H1 (cell line): ENCODE results near the gene LHX2. TPM values are rescaled to one million over a fixed set of nuclear protein-coding genes. Genes with fewer than 3 reads are reported as not detected.

Experiments used
- RXRA ChIP-seq: IDR thresholded peaks from 2 replicates; pipeline ENCODE4 v1.6.1; 2011; ENCODE audit warnings: low read depth, mild to moderate bottlenecking, low read length, moderate library complexity; ENCODE audit not compliant: insufficient read depth
- YY1 ChIP-seq: IDR thresholded peaks from 2 replicates; pipeline ENCODE4 v1.6.1; 2011; ENCODE audit warnings: low read depth, mild to moderate bottlenecking, low read length
- polyA plus RNA-seq, 7 experiments: library from polyadenylated mRNA; depleted of rRNA in 3 of 7; stranded (reverse) in 5 of 7; unstranded in 2 of 7; fragments of >200 nt in 5 of 7; fragments of 200-250 nt in 2 of 7; gene quantifications; 1 replicate in 5 of 7; 2 replicates in 1 of 7; 4 replicates in 1 of 7; pipeline versions ENCODE4 v1.2.1 to v1.2.3, GENCODE V29; 2011 to 2013; ENCODE audit warnings: missing spikeins in 2 of 7, mixed read lengths in 2 of 7
- total RNA-seq: library from RNA; stranded (reverse); fragmentation: NEBNext Ultra II Directional; extraction: Animal tissue kit (Norgen Biotek cat#: 25700); gene quantifications from 2 replicates; pipeline ENCODE4 v1.2.1, GENCODE V29; 2021

LHX2 gene
- total and polyA plus RNA-seq, 2 of the 8 experiments (the other 6 are each of a cell fraction or from before 2014, with no cell fraction given): 0.11 to 0.86 TPM

DNA sequence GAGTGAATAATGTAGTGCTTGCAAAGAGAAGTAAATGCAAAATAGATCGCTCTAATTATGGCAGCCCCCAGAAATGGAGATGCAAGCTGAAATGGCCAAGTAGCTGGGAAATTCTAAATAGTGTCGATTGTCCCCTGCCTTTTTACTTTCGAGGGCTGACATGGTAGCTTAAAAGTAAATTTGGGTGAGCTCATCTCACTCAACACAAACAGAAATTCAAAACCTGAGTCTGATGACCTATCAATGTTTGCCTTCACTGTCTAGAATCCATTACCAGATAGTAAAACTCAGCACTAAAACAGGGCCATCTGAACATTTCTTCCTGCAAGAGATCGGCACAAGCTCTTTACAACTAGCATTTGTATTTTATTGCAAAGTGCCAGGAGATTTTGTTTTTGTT lies 7.0 kb upstream of the LHX2 start (continued):
- TF ChIP-seq YY1 (no peak), RXRA (no peak)
